ENCODE measurements around the gene FSD1L. TPM values are rescaled to one million over a fixed set of nuclear protein-coding genes. Genes with fewer than 3 reads are reported as not detected.

The FSD1L gene
- polyA plus RNA-seq, 1 of the 3 experiments (the other 2 are of a cell fraction), result 0.76 TPM

DNA sequence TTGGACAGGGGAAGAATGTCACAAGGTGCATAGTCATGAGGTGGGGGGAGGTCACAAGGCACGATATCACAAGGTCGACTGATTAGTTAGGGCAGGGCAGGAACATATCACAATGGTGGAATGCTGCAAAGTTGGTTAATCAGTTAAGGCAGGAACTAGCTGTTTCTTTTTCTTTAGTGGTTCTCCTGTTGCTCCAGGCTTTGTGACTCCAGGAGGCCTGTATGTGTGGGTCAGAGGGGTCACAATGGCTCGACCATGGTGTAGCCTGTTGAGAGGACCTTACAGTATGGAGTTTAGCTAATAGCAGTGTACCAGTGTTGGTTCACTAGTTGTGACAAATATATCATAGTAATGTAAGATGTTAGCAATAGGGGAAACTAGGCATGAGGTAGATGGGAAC, 12.4 kb upstream of the FSD1L start:
- 43% methylated on average over 3 of the region's 3 CpGs for WGBS (ENCODE audit: low lambda C conversion rate)
- TF ChIP-seq NFIC (IDR thresholded peaks at IDR 0.05; ENCODE audit: borderline replicate concordance) (no peak), TEAD4 (IDR thresholded peaks at IDR 0.05; ENCODE audit: borderline replicate concordance, insufficient read depth) (no peak), MEF2A (IDR thresholded peaks at IDR 0.05; ENCODE audit: borderline replicate concordance, low read depth) (no peak), RAD21 (IDR thresholded peaks at IDR 0.05; ENCODE audit: low read length) (no peak), FOXM1 (IDR thresholded peaks at IDR 0.05; ENCODE audit: low read depth) (no peak)
- TF ChIP-seq, protein P1, sequence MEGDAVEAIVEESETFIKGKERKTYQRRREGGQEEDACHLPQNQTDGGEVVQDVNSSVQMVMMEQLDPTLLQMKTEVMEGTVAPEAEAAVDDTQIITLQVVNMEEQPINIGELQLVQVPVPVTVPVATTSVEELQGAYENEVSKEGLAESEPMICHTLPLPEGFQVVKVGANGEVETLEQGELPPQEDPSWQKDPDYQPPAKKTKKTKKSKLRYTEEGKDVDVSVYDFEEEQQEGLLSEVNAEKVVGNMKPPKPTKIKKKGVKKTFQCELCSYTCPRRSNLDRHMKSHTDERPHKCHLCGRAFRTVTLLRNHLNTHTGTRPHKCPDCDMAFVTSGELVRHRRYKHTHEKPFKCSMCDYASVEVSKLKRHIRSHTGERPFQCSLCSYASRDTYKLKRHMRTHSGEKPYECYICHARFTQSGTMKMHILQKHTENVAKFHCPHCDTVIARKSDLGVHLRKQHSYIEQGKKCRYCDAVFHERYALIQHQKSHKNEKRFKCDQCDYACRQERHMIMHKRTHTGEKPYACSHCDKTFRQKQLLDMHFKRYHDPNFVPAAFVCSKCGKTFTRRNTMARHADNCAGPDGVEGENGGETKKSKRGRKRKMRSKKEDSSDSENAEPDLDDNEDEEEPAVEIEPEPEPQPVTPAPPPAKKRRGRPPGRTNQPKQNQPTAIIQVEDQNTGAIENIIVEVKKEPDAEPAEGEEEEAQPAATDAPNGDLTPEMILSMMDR (IDR thresholded peaks at IDR 0.05), result no peak
- POLR2A ChIA-PET, result no interaction called here

DNA sequence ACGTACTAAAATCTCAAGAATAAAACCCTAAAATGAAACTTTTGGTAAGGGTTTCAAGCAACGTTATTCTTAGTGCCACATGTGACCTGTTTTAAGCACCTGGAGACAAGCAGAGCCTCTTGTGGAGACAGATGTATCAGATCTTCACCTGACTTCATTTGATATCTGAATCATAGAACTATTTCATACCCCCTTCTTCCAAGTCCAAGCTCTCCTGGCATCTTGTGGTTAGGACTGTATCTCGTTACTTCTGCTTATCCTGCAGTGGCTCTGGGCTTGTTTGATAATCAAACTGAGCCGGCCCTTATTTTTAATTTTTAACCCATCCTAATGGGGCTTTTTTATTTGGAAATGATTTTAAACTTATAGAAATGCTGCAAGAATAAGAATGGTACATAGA, 11.1 kb upstream of the FSD1L start:
- Histone ChIP-seq H2AFZ (ENCODE audit: low read depth) (no peak overlapping the region), H3K4me3 (ENCODE audit: low read depth in 2 of 2, low read length in 1 of 2) (no peak overlapping the region), H3K79me2 (ENCODE audit: insufficient read depth) (no peaks in the 10 kb centered on the region), H3K4me1 (ENCODE audit: control insufficient read depth in 1 of 2, insufficient read depth in 2 of 2, low read depth in 1 of 2, low read length in 1 of 2) (no peaks in the 10 kb centered on the region), H3K9me2 (no peaks in the 10 kb centered on the region), H3K4me2 (no peak overlapping the region), H3K27ac (ENCODE audit: low read depth in 2 of 2, low read length in 1 of 2) (no peak overlapping the region), H3K9ac (no peak overlapping the region), H3K27me3 (ENCODE audit: insufficient read depth) (no peaks in the 10 kb centered on the region), H4K20me1 (ENCODE audit: insufficient read depth) (no peaks in the 10 kb centered on the region), H3K9me3 (no peaks in the 10 kb centered on the region), H3F3A (replicated peaks; ENCODE audit: insufficient read depth) (no peaks in the 10 kb centered on the region), H3K36me3 (replicated peaks in 1 of 2; ENCODE audit: control insufficient read depth in 1 of 2, insufficient read depth in 2 of 2, low read length in 1 of 2) (no peaks in the 10 kb centered on the region)
- no peak for DNase-seq
- POLR2A ChIA-PET, result no interaction called here
- WGBS (ENCODE audit: low lambda C conversion rate), result 73% methylated on average over 4 of the region's 4 CpGs
- CTCF ChIA-PET, result interaction anchor here (2.8 kb wide), 1 partner anchor 21 kb away, joined by 8 read pairs; no protein-coding TSS in a partner anchor
- TF ChIP-seq ELF1 (IDR thresholded peaks at IDR 0.05) (no peak), JUND (IDR thresholded peaks at IDR 0.05) (no peak), MXI1 (IDR thresholded peaks at IDR 0.05; ENCODE audit: low read depth, low read length) (no peak), GATA2 (CRISPR knock-in tag; IDR thresholded peaks at IDR 0.05) (no peak), TCF12 (IDR thresholded peaks at IDR 0.05) (no peak), NRF1 (IDR thresholded peaks at IDR 0.05; ENCODE audit: low read depth, low read length) (no peak), CHD2 (IDR thresholded peaks at IDR 0.05; ENCODE audit: low read length, partially characterized antibody) (no peak), MEF2A (IDR thresholded peaks at IDR 0.05; ENCODE audit: borderline replicate concordance, low read depth) (no peak), POLR2AphosphoS5 (IDR thresholded peaks at IDR 0.05; ENCODE audit: low read depth, low read length) (no peak)
- TF ChIP-seq, protein P2, sequence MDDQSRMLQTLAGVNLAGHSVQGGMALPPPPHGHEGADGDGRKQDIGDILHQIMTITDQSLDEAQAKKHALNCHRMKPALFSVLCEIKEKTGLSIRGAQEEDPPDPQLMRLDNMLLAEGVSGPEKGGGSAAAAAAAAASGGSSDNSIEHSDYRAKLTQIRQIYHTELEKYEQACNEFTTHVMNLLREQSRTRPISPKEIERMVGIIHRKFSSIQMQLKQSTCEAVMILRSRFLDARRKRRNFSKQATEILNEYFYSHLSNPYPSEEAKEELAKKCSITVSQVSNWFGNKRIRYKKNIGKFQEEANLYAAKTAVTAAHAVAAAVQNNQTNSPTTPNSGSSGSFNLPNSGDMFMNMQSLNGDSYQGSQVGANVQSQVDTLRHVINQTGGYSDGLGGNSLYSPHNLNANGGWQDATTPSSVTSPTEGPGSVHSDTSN (IDR thresholded peaks at IDR 0.05), result no peak

More for the DNA sequence above, 12.4 kb upstream of the FSD1L start:
- H2AFZ ChIP-seq (ENCODE audit: low read depth), result no peak overlapping the region
- CTCF ChIA-PET, result no interaction called here
- H3K4me1 ChIP-seq (ENCODE audit: control insufficient read depth in 1 of 2, insufficient read depth in 2 of 2, low read depth in 1 of 2, low read length in 1 of 2), result no peaks in the 10 kb centered on the region
- no peaks in the 10 kb centered on the region for H3K9me2 ChIP-seq
- H3K9ac ChIP-seq, result no peak overlapping the region
- H3K9me3 ChIP-seq, result no peaks in the 10 kb centered on the region
- H4K20me1 ChIP-seq (ENCODE audit: insufficient read depth), result no peaks in the 10 kb centered on the region
- no peak overlapping the region for H3K27ac ChIP-seq (ENCODE audit: low read depth in 2 of 2, low read length in 1 of 2)
- H3K27me3 ChIP-seq (ENCODE audit: insufficient read depth), result no peaks in the 10 kb centered on the region
- H3K79me2 ChIP-seq (ENCODE audit: insufficient read depth), result no peaks in the 10 kb centered on the region
- no peak overlapping the region for H3K4me3 ChIP-seq (ENCODE audit: low read depth in 2 of 2, low read length in 1 of 2)
- H3K36me3 ChIP-seq (replicated peaks in 1 of 2; ENCODE audit: control insufficient read depth in 1 of 2, insufficient read depth in 2 of 2, low read length in 1 of 2), result no peaks in the 10 kb centered on the region
- no peak overlapping the region for H3K4me2 ChIP-seq
- no peaks in the 10 kb centered on the region for H3F3A ChIP-seq (replicated peaks; ENCODE audit: insufficient read depth)
- no peak for DNase-seq

Data from SK-N-SH (cell line).